Loucy (cell line): ENCODE data around the gene C1orf159.
"Not testable (repeated sequence)": the region's sequence is repeated elsewhere in the genome, so short reads cannot be mapped to it uniquely, and the experiment has no call there.

Experiments used
- H2AFZ ChIP-seq: fragments of 200-600 bp; sonication (generic); 2 replicates; pipeline ENCODE4 v1.6.0; 2016; ENCODE audit warnings: antibody characterized with exemption, mild to moderate bottlenecking, low read length, moderate library complexity
- H3F3A ChIP-seq: fragments of 200-600 bp; 2 replicates; pipeline ENCODE4 v1.6.0; 2016; ENCODE audit warnings: antibody characterized with exemption, low read depth, mild to moderate bottlenecking
- H3K27me3 ChIP-seq: fragments of 200-600 bp; sonication (generic); 2 replicates; pipeline ENCODE4 v1.6.1; 2014; ENCODE audit warnings: low read length, mild to moderate bottlenecking; ENCODE audit not compliant: insufficient read depth, poor library complexity, severe bottlenecking
- H3K36me3 ChIP-seq: fragments of 200-600 bp; sonication (generic); 2 replicates; pipeline ENCODE4 v1.6.1; 2016; ENCODE audit warnings: low read length; ENCODE audit not compliant: insufficient read depth
- H3K4me1 ChIP-seq: fragments of 200-600 bp; sonication (generic); 2 replicates; pipeline ENCODE4 v1.5.1; 2014; ENCODE audit warnings: low read length, mild to moderate bottlenecking; ENCODE audit not compliant: insufficient read depth, poor library complexity, severe bottlenecking
- H3K4me2 ChIP-seq: fragments of 200-600 bp; sonication (generic); 2 replicates; pipeline ENCODE4 v1.6.0; 2014; ENCODE audit warnings: antibody characterized with exemption, low read length, low read depth, mild to moderate bottlenecking; ENCODE audit not compliant: poor library complexity, severe bottlenecking
- H3K4me3 ChIP-seq: fragments of 200-600 bp; sonication (generic); 2 replicates; pipeline ENCODE4 v1.5.1; 2014; ENCODE audit warnings: low read length, mild to moderate bottlenecking, mixed read lengths; ENCODE audit not compliant: poor library complexity, severe bottlenecking
- H3K79me2 ChIP-seq: fragments of 200-600 bp; sonication (generic); 2 replicates; pipeline ENCODE4 v1.6.1; 2014; ENCODE audit warnings: low read length; ENCODE audit not compliant: insufficient read depth
- H3K9ac ChIP-seq: fragments of 200-600 bp; sonication (generic); 2 replicates; pipeline ENCODE4 v1.6.0; 2014; ENCODE audit warnings: mild to moderate bottlenecking, low read depth, low read length, moderate library complexity; ENCODE audit not compliant: poor library complexity, severe bottlenecking
- H3K9me2 ChIP-seq: fragments of 200-600 bp; sonication (generic); replicated peaks from 2 replicates; pipeline ENCODE4 v1.6.1; 2016; ENCODE audit warnings: low read depth, low read length, mixed read lengths
- H3K9me3 ChIP-seq: fragments of 200-600 bp; sonication (generic); 2 replicates; pipeline ENCODE4 v1.6.1; 2014; ENCODE audit warnings: mild to moderate bottlenecking, antibody characterized with exemption, low read length, low read depth; ENCODE audit not compliant: insufficient read depth
- H4K20me1 ChIP-seq: fragments of 200-600 bp; sonication (generic); 2 replicates; pipeline ENCODE4 v1.6.0; 2014; ENCODE audit warnings: antibody characterized with exemption, low read length, mild to moderate bottlenecking; ENCODE audit not compliant: insufficient read depth, poor library complexity, severe bottlenecking
- EZH2phosphoT487 ChIP-seq: fragments of 200-600 bp; IDR thresholded peaks from 2 replicates; pipeline ENCODE4 v1.6.1; 2018; ENCODE audit warnings: antibody characterized with exemption, mild to moderate bottlenecking, moderate library complexity, borderline replicate concordance
- TF ChIP-seq, protein P1 (sequence below): fragments of 200-600 bp; sonication (generic); conservative IDR thresholded peaks from 2 replicates; pipeline ENCODE4 v1.5.1; 2014; ENCODE audit warnings: mild to moderate bottlenecking, antibody characterized with exemption, low read length

C1orf159 gene

DNA sequence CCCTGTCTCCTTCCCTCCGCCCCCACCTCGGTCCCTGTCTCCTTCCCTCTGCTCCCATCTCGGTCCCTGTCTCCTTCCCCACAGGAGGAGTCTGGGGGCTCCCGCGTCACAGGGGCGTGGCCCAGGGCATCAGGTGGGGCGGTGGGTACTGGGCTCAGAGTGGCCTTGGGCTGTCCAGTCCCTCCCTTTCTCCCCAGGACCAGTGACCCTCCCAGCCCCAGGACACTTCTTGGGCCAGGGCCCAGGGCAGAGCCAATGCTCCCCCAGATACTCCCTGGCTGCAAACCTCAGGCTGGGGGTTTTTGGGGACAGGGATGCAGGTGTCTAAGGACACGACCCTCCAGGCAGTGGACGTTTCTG is 35.0 kb downstream of the C1orf159 start:
- Histone ChIP-seq H3K36me3 (no peaks in the 10 kb centered on the region), H3F3A (no peaks in the 10 kb centered on the region), H3K9me3 (no peaks in the 10 kb centered on the region), H3K4me2 (no peak overlapping the region), H2AFZ (no peak overlapping the region), H3K79me2 (no peaks in the 10 kb centered on the region), H3K27me3 (no peaks in the 10 kb centered on the region), H4K20me1 (no peaks in the 10 kb centered on the region), H3K4me3 (no peak overlapping the region), H3K9ac (no peak overlapping the region), H3K9me2 (no peaks in the 10 kb centered on the region), H3K4me1 (no peaks in the 10 kb centered on the region)
- TF ChIP-seq, protein P1, sequence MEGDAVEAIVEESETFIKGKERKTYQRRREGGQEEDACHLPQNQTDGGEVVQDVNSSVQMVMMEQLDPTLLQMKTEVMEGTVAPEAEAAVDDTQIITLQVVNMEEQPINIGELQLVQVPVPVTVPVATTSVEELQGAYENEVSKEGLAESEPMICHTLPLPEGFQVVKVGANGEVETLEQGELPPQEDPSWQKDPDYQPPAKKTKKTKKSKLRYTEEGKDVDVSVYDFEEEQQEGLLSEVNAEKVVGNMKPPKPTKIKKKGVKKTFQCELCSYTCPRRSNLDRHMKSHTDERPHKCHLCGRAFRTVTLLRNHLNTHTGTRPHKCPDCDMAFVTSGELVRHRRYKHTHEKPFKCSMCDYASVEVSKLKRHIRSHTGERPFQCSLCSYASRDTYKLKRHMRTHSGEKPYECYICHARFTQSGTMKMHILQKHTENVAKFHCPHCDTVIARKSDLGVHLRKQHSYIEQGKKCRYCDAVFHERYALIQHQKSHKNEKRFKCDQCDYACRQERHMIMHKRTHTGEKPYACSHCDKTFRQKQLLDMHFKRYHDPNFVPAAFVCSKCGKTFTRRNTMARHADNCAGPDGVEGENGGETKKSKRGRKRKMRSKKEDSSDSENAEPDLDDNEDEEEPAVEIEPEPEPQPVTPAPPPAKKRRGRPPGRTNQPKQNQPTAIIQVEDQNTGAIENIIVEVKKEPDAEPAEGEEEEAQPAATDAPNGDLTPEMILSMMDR = no peak
- TF ChIP-seq EZH2phosphoT487 = no peak

DNA sequence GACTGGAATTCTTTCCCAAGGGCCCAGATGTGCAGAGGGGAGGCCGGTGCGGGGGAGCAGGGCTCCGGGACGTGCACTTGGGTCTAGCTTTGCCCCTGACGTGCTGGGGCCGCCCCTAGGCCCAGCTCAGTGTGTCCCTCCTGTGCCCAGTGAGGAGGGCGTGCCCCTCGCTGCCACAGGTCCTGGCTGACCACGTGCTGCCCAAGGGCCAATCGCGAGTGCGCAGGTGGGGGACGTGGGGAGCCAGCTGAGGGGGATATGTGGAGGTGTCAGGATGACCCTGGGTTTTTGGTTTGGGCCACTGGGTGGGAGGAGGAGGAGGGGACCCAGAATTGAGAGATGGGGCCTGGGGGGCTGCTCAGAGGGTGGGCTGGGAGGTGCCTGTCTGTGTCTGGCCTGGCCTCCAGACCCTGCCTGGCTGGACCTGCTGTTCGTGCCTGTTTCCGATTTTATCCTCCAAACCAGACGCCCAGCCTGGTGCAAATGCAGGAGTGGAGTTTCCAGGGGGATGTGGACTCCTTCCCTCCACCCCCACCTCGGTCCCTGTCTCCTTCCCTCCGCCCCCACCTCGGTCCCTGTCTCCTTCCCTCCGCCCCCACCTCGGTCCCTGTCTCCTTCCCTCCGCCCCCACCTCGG is 35.6 kb downstream of the C1orf159 start:
- no peak overlapping the region for H2AFZ ChIP-seq
- H3K27me3 ChIP-seq = no peaks in the 10 kb centered on the region
- no peak overlapping the region for H3K4me2 ChIP-seq
- H3K4me3 ChIP-seq = no peak overlapping the region
- H3K9me3 ChIP-seq = no peaks in the 10 kb centered on the region
- H3K36me3 ChIP-seq = no peaks in the 10 kb centered on the region
- no peaks in the 10 kb centered on the region for H3K4me1 ChIP-seq
- no peaks in the 10 kb centered on the region for H3K9me2 ChIP-seq
- no peaks in the 10 kb centered on the region for H3F3A ChIP-seq
- TF ChIP-seq, protein P1 = no peak
- TF ChIP-seq EZH2phosphoT487 = no peak
- H4K20me1 ChIP-seq = no peaks in the 10 kb centered on the region
- no peak overlapping the region for H3K9ac ChIP-seq
- no peaks in the 10 kb centered on the region for H3K79me2 ChIP-seq

DNA sequence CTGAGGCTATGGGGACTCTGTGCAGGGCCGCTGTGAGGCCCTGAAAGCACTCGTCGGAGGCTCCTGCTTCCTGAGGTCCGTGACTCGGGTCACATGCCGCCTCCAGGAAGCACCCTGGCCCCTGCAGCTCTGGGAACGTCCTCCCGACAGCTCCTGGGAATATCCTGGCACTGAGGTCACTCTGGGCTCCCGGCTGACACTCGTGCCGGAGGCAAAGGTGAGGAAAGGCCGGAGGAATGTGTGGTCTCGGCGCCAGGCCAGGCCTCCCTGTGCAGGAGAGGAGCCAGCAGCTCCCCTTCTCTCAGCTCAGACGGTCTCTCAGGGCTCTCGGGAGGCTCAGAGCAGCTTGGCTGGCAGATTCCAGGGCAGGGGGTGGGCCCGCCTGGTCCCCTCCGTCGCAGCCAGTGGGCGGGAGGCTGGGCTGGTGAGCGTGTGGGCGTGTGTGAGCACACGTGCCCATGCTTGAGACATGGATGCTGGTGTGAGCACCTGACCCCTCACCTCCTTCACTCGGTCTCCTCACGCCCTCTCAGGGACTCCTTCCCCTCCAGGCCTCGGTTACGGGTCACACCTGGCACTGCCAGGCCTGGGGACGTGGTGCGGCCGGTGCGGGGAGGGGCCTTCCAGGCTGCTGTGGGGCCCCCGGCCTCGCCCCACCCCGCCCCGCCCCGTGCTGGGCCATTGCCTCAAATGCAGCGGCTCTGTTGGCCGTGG is 36.3 kb downstream of the C1orf159 start:
- Histone ChIP-seq H3K27me3 (no peaks in the 10 kb centered on the region), H3K9ac (no peak overlapping the region), H3K79me2 (no peaks in the 10 kb centered on the region), H4K20me1 (no peaks in the 10 kb centered on the region), H3F3A (no peaks in the 10 kb centered on the region), H3K4me2 (no peak overlapping the region), H3K36me3 (no peaks in the 10 kb centered on the region), H3K9me3 (no peaks in the 10 kb centered on the region), H3K4me3 (no peak overlapping the region), H2AFZ (no peak overlapping the region), H3K4me1 (no peaks in the 10 kb centered on the region), H3K9me2 (no peaks in the 10 kb centered on the region)
- TF ChIP-seq, protein P1 = no peak
- TF ChIP-seq EZH2phosphoT487 = no peak

DNA sequence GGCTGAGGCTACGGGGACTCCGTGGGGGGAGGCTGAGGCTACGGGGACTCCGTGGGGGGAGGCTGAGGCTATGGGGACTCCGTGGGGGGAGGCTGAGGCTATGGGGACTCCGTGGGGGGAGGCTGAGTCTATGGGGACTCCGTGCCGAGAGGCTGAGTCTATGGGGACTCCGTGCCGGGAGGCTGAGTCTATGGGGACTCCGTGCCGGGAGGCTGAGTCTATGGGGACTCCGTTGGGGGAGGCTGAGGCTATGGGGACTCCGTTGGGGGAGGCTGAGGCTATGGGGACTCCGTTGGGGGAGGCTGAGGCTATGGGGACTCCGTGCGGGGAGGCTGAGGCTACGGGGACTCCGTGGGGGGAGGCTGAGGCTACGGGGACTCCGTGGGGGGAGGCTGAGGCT is 38.5 kb downstream of the C1orf159 start:
- not testable (repeated sequence) for H3K9ac ChIP-seq, H3K4me3 ChIP-seq, H4K20me1 ChIP-seq, H3K4me2 ChIP-seq, H3K9me2 ChIP-seq, H3K27me3 ChIP-seq, H3K4me1 ChIP-seq, H3F3A ChIP-seq, H3K9me3 ChIP-seq, H3K36me3 ChIP-seq, H2AFZ ChIP-seq, H3K79me2 ChIP-seq
